Skeletal muscle satellite cell (primary cell): ENCODE measurements around the gene PNKD.

ENCODE experiments used
- H3K27me3 ChIP-seq: 2 replicates; pipeline ENCODE4 v1.7.0; 2013; ENCODE audit warnings: low read length; ENCODE audit not compliant: control insufficient read depth, insufficient read depth
- H3K36me3 ChIP-seq: 2 replicates; pipeline ENCODE4 v1.7.0; 2013; ENCODE audit warnings: mild to moderate bottlenecking, control low read depth, low read length; ENCODE audit not compliant: insufficient read depth
- H3K4me1 ChIP-seq: 2 replicates; pipeline ENCODE4 v1.7.0; 2013; ENCODE audit warnings: low read length; ENCODE audit not compliant: control insufficient read depth, insufficient read depth
- H3K4me2 ChIP-seq: 2 replicates; pipeline ENCODE4 v1.7.0; 2013; ENCODE audit warnings: mild to moderate bottlenecking, low read length
- H3K4me3 ChIP-seq: 2 replicates; pipeline ENCODE4 v1.7.0; 2013; ENCODE audit warnings: low read length
- H3K9ac ChIP-seq: 2 replicates; pipeline ENCODE4 v1.7.0; 2013; ENCODE audit warnings: mild to moderate bottlenecking, low read depth, low read length, moderate library complexity
- H3K9me3 ChIP-seq: replicated peaks from 2 replicates; pipeline ENCODE4 v1.7.0; 2013; ENCODE audit warnings: mild to moderate bottlenecking, control low read depth, low read length

Gene PNKD

GRCh38 chr2:218326315-218326714 is 56.0 kb downstream of the PNKD start:
- Histone ChIP-seq H3K4me3 (no peak overlapping the region), H3K9ac (no peak overlapping the region), H3K4me1 (peaks cover 16% of the 10 kb centered on the region), H3K4me2 (no peak overlapping the region), H3K27me3 (peaks cover 3% of the 10 kb centered on the region), H3K9me3 (no peaks in the 10 kb centered on the region), H3K36me3 (no peaks in the 10 kb centered on the region)

- H3K27me3 ChIP-seq = peaks cover 3% of the 10 kb centered on the region
- H3K9ac ChIP-seq = no peak overlapping the region
- H3K4me3 ChIP-seq = no peak overlapping the region
- H3K9me3 ChIP-seq = no peaks in the 10 kb centered on the region
- peaks cover 12% of the 10 kb centered on the region for H3K4me1 ChIP-seq
- no peak overlapping the region for H3K4me2 ChIP-seq
- H3K36me3 ChIP-seq = no peaks in the 10 kb centered on the region
Measured at GRCh38 chr2:218327451-218328210, 57.3 kb downstream of the PNKD start.

GRCh38 chr2:218328294-218328693 is 58.0 kb downstream of the PNKD start:
- H3K4me3 ChIP-seq = no peak overlapping the region
- H3K9me3 ChIP-seq = no peaks in the 10 kb centered on the region
- no peak overlapping the region for H3K4me2 ChIP-seq
- H3K4me1 ChIP-seq = peaks cover 9% of the 10 kb centered on the region
- no peaks in the 10 kb centered on the region for H3K36me3 ChIP-seq
- H3K9ac ChIP-seq = no peak overlapping the region
- peaks cover 3% of the 10 kb centered on the region for H3K27me3 ChIP-seq

GRCh38 chr2:218329027-218329825 is 58.9 kb downstream of the PNKD start:
- Histone ChIP-seq H3K4me2 (no peak overlapping the region), H3K9ac (no peak overlapping the region), H3K9me3 (no peaks in the 10 kb centered on the region), H3K27me3 (peaks cover 3% of the 10 kb centered on the region), H3K36me3 (no peaks in the 10 kb centered on the region), H3K4me3 (no peak overlapping the region), H3K4me1 (peaks cover 1% of the 10 kb centered on the region)

- Histone ChIP-seq H3K4me1 (no peaks in the 10 kb centered on the region), H3K36me3 (no peaks in the 10 kb centered on the region), H3K4me2 (no peak overlapping the region), H3K9me3 (no peaks in the 10 kb centered on the region), H3K27me3 (peaks cover 3% of the 10 kb centered on the region), H3K9ac (no peak overlapping the region), H3K4me3 (no peak overlapping the region)
Measured at GRCh38 chr2:218329826-218330593, 59.7 kb downstream of the PNKD start.

GRCh38 chr2:218331745-218332144 is 61.4 kb downstream of the PNKD start:
- Histone ChIP-seq H3K27me3 (no peaks in the 10 kb centered on the region), H3K9ac (no peak overlapping the region), H3K4me2 (no peak overlapping the region), H3K4me3 (no peak overlapping the region), H3K4me1 (no peaks in the 10 kb centered on the region), H3K9me3 (no peaks in the 10 kb centered on the region), H3K36me3 (no peaks in the 10 kb centered on the region)

- Histone ChIP-seq H3K9me3 (no peaks in the 10 kb centered on the region), H3K36me3 (no peaks in the 10 kb centered on the region), H3K4me1 (no peaks in the 10 kb centered on the region), H3K27me3 (no peaks in the 10 kb centered on the region), H3K4me2 (no peak overlapping the region), H3K9ac (no peak overlapping the region), H3K4me3 (no peak overlapping the region)
Measured at GRCh38 chr2:218332288-218332687, 62.0 kb downstream of the PNKD start.

GRCh38 chr2:218332920-218333645 is 62.8 kb downstream of the PNKD start:
- H3K27me3 ChIP-seq = no peaks in the 10 kb centered on the region
- no peak overlapping the region for H3K4me2 ChIP-seq
- no peak overlapping the region for H3K4me3 ChIP-seq
- H3K9ac ChIP-seq = no peak overlapping the region
- H3K36me3 ChIP-seq = no peaks in the 10 kb centered on the region
- H3K4me1 ChIP-seq = no peaks in the 10 kb centered on the region
- no peaks in the 10 kb centered on the region for H3K9me3 ChIP-seq

GRCh38 chr2:218334531-218334930 is 64.2 kb downstream of the PNKD start:
- Histone ChIP-seq H3K9me3 (no peaks in the 10 kb centered on the region), H3K27me3 (no peaks in the 10 kb centered on the region), H3K36me3 (no peaks in the 10 kb centered on the region), H3K9ac (no peak overlapping the region), H3K4me2 (no peak overlapping the region), H3K4me1 (no peaks in the 10 kb centered on the region), H3K4me3 (no peak overlapping the region)

GRCh38 chr2:218340656-218341055 is 70.3 kb downstream of the PNKD start:
- Histone ChIP-seq H3K9me3 (no peaks in the 10 kb centered on the region), H3K4me3 (no peak overlapping the region), H3K4me2 (no peak overlapping the region), H3K9ac (no peak overlapping the region), H3K27me3 (peaks cover 6% of the 10 kb centered on the region), H3K4me1 (no peaks in the 10 kb centered on the region), H3K36me3 (no peaks in the 10 kb centered on the region)

GRCh38 chr2:218341381-218341780 is 71.1 kb downstream of the PNKD start:
- Histone ChIP-seq H3K27me3 (peaks cover 11% of the 10 kb centered on the region), H3K9ac (no peak overlapping the region), H3K36me3 (no peaks in the 10 kb centered on the region), H3K4me1 (no peaks in the 10 kb centered on the region), H3K4me3 (no peak overlapping the region), H3K4me2 (no peak overlapping the region), H3K9me3 (no peaks in the 10 kb centered on the region)
